GM21619 (cell line): ENCODE data around the gene SEZ6L2.
"Not testable (repeated sequence)": the region's sequence is repeated elsewhere in the genome, so short reads cannot be mapped to it uniquely, and the experiment has no call there.

Experiments
- ATAC-seq: cut with Tn5 transposase; IDR thresholded peaks from one replicate; pipeline ENCODE4 v1.9.1; 2021; ENCODE audit not compliant: unreplicated experiment

SEZ6L2 gene

GRCh38 chr16:29891525-29892457 lies 7.6 kb downstream of the SEZ6L2 start:
- ATAC-seq: no peak

- ATAC-seq: not testable (repeated sequence)
Observed at GRCh38 chr16:29889372-29889771, 10.0 kb downstream of the SEZ6L2 start.

- ATAC-seq: no peak
Observed at GRCh38 chr16:29883987-29884386, 15.4 kb downstream of the SEZ6L2 start.

GRCh38 chr16:29881050-29881449 lies 18.3 kb downstream of the SEZ6L2 start:
- ATAC-seq: no peak

- ATAC-seq: no peak
Observed at GRCh38 chr16:29878172-29878571, 21.2 kb downstream of the SEZ6L2 start.

- ATAC-seq: no peak
Observed at GRCh38 chr16:29877266-29877961, 21.9 kb downstream of the SEZ6L2 start.

GRCh38 chr16:29876594-29877249 lies 22.6 kb downstream of the SEZ6L2 start:
- no peak for ATAC-seq

- ATAC-seq: no peak
Observed at GRCh38 chr16:29876217-29876593, 23.1 kb downstream of the SEZ6L2 start.

- ATAC-seq: no peak
Observed at GRCh38 chr16:29875206-29875605, 24.1 kb downstream of the SEZ6L2 start.

GRCh38 chr16:29873319-29873718 lies 26.0 kb downstream of the SEZ6L2 start:
- no peak for ATAC-seq

GRCh38 chr16:29871822-29872546 lies 27.4 kb downstream of the SEZ6L2 start:
- ATAC-seq: no peak

- ATAC-seq: not testable (repeated sequence)
Observed at GRCh38 chr16:29869067-29869466, 30.3 kb downstream of the SEZ6L2 start.

GRCh38 chr16:29868396-29869009 lies 30.8 kb downstream of the SEZ6L2 start:
- no peak for ATAC-seq

GRCh38 chr16:29864205-29864604 lies 35.1 kb downstream of the SEZ6L2 start:
- no peak for ATAC-seq

GRCh38 chr16:29863669-29863984 lies 35.7 kb downstream of the SEZ6L2 start:
- no peak for ATAC-seq

- peak; percentile 92 for ATAC-seq
Observed at GRCh38 chr16:29862884-29863668, 36.3 kb downstream of the SEZ6L2 start, which contains the start of gene CDIPT. Gene CDIPT, minus strand, starts transcription at chr16:29863226. Its CDS starts 369 bp downstream, at chr16:29862857.

GRCh38 chr16:29862383-29862883 lies 36.9 kb downstream of the SEZ6L2 start:
- no peak for ATAC-seq

- no peak for ATAC-seq
Observed at GRCh38 chr16:29860218-29860617, 39.1 kb downstream of the SEZ6L2 start.

GRCh38 chr16:29858974-29859373 lies 40.4 kb downstream of the SEZ6L2 start:
- no peak for ATAC-seq
